Prostate gland (tissue), 2 donors: ENCODE results near the gene PPP1R3E.
"Not testable (repeated sequence)": the region's sequence is repeated elsewhere in the genome, so short reads cannot be mapped to it uniquely, and the experiment has no call there.

ENCODE experiments used
- POLR2A ChIP-seq: fragments of 450-650 bp; IDR thresholded peaks from one replicate; pipeline ENCODE4 v1.6.1; 2016; ENCODE audit warnings: antibody characterized with exemption, mild to moderate bottlenecking
- POLR2AphosphoS5 ChIP-seq: sonication (generic); formaldehyde crosslinking; IDR thresholded peaks from one replicate; pipeline ENCODE4 v1.6.1; 2017; ENCODE audit warnings: antibody characterized with exemption
- TF ChIP-seq, protein P1 (sequence below), 4 experiments: fragments of 200-600 bp in 2 of 4; fragments of 450-650 bp in 2 of 4; sonication (generic) in 2 of 4; IDR thresholded peaks; 1 replicate in 3 of 4; 2 replicates in 1 of 4; pipeline ENCODE4 v1.5.1; 2016 to 2019; ENCODE audit warnings: antibody characterized with exemption in 4 of 4, mild to moderate bottlenecking in 2 of 4, moderate library complexity in 2 of 4

DNA sequence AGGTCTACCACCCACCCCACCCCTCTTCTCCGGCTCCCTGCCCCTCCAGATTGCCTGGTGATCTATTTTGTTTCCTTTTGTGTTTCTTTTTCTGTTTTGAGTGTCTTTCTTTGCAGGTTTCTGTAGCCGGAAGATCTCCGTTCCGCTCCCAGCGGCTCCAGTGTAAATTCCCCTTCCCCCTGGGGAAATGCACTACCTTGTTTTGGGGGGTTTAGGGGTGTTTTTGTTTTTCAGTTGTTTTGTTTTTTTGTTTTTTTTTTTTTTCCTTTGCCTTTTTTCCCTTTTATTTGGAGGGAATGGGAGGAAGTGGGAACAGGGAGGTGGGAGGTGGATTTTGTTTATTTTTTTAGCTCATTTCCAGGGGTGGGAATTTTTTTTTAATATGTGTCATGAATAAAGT lies 23.1 kb upstream of the PPP1R3E start:
- TF ChIP-seq, protein P1, sequence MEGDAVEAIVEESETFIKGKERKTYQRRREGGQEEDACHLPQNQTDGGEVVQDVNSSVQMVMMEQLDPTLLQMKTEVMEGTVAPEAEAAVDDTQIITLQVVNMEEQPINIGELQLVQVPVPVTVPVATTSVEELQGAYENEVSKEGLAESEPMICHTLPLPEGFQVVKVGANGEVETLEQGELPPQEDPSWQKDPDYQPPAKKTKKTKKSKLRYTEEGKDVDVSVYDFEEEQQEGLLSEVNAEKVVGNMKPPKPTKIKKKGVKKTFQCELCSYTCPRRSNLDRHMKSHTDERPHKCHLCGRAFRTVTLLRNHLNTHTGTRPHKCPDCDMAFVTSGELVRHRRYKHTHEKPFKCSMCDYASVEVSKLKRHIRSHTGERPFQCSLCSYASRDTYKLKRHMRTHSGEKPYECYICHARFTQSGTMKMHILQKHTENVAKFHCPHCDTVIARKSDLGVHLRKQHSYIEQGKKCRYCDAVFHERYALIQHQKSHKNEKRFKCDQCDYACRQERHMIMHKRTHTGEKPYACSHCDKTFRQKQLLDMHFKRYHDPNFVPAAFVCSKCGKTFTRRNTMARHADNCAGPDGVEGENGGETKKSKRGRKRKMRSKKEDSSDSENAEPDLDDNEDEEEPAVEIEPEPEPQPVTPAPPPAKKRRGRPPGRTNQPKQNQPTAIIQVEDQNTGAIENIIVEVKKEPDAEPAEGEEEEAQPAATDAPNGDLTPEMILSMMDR (IDR thresholded peaks at IDR 0.05), result not testable (repeated sequence)
- TF ChIP-seq POLR2A, POLR2AphosphoS5: not testable (repeated sequence)
